AG09309 (cell line): ENCODE data around the gene PSMA5.
A peak's percentile ranks its signal among the peaks of the same experiment; 100 is the strongest.
"Not testable (repeated sequence)": the region's sequence is repeated elsewhere in the genome, so short reads cannot be mapped to it uniquely, and the experiment has no call there.

Source experiments
- DNase-seq: peaks from one replicate; pipeline ENCODE4 v3.0.0-alpha.2; 2010; ENCODE audit warnings: low read depth
- H3K4me3 ChIP-seq: 2 replicates; pipeline ENCODE4 v1.5.1; 2011; ENCODE audit warnings: mild to moderate bottlenecking, low read depth, low read length, moderate library complexity; ENCODE audit not compliant: control insufficient read depth
- TF ChIP-seq, protein P1 (sequence below): IDR thresholded peaks from 2 replicates; pipeline ENCODE4 v1.5.1; 2011; ENCODE audit warnings: mild to moderate bottlenecking, low read depth, low read length, inconsistent platforms; ENCODE audit not compliant: insufficient read depth, control insufficient read depth; ENCODE audit errors: missing control alignments

PSMA5 gene

DNA sequence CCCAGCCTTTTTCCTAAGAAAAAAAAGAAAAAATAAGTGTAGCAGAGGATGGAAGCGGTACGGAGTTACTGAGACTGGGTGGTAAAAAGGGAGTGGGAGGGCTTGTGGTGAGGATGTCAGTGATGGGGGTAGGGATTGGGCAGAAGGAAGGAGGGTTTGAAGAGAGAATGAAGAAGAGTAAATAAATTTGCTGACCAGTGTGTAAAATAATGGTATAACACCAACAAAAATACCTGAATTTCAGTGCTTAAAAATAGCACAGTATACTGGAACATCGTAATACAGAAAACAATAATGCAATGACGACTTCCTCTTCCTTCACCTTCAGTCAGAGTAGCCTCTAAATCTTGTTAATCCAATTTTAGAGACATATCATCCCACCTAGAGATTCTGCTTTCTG is 21.3 kb upstream of the PSMA5 start:
- no peak overlapping the region for H3K4me3 ChIP-seq
- TF ChIP-seq, protein P1, sequence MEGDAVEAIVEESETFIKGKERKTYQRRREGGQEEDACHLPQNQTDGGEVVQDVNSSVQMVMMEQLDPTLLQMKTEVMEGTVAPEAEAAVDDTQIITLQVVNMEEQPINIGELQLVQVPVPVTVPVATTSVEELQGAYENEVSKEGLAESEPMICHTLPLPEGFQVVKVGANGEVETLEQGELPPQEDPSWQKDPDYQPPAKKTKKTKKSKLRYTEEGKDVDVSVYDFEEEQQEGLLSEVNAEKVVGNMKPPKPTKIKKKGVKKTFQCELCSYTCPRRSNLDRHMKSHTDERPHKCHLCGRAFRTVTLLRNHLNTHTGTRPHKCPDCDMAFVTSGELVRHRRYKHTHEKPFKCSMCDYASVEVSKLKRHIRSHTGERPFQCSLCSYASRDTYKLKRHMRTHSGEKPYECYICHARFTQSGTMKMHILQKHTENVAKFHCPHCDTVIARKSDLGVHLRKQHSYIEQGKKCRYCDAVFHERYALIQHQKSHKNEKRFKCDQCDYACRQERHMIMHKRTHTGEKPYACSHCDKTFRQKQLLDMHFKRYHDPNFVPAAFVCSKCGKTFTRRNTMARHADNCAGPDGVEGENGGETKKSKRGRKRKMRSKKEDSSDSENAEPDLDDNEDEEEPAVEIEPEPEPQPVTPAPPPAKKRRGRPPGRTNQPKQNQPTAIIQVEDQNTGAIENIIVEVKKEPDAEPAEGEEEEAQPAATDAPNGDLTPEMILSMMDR = no peak
- DNase-seq = no peak

DNA sequence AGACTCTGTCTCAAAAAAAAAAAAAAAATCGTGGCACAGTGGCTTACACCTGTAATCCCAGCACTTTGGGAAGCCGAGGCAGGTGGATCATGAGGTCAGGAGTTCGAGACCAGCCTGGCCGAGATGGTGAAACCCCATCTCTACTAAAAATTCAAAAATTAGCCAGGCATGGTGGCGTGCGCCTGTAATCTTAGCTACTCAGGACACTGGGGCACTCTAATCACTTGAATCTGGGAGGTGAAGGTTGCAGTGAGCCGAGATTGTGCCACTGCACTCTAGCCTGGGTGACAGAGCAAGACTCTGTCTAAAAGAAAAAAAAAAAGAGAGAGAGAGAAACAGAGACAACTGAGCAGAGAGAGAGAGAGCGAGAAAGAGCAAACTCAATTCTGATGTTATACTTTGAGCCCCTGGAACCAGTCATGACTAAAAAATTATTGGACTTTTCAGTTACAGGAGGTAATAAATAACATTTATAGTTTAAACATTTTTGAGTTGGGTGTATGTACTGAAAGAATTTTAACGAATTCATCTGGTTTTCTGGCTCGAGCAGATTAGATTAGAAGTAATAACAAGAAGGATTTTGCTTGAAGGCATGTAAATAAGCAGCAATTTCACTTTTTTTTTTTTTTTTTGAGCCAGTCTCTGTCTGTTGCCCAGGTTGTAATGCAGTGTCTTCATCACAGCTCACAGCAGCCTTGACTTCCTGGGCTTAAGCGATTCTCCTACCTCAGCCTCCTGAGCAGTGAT is 19.9 kb upstream of the PSMA5 start:
- DNase-seq = peak; percentile 92
- H3K4me3 ChIP-seq = not testable (repeated sequence)

DNA sequence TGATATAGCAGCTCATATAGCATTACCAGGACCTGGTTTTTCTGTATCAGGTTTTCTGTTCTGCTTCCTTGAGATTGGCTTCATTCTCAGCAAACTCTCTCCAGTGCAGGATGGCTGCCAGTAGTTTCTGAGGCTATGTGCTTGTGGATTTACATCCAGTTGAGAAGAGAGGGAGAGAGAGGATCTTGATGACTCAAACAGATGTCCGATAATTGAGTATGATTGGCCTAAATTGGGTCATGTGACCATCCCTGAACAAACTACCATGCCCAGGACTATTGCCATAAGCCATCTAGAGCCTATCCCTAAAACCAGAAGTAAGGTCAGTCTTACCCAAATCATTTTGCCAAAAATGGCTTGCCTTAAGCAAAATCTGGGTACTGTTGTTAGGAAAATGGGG is 18.1 kb upstream of the PSMA5 start:
- TF ChIP-seq, protein P1 = no peak
- H3K4me3 ChIP-seq = no peak overlapping the region
- DNase-seq = no peak

DNA sequence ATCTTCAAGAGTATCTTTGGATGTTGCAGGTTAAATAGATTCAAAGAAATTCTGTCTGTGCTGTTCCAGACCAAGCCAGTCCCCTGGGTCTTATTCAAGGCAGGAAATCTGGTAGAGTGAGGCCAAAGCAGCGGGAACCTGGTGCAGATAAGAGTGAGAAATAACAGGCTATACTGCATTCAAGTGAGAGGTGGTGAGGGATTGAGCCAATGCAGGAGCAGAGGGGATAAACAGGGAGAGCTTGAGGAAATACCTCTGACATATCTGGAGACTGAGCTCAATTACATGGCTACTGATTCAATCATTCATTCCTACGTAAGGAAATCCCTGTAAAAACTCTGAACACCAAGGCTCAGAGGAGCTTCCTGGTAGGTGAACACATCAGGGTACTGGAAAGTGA is 17.2 kb upstream of the PSMA5 start:
- TF ChIP-seq, protein P1 = no peak
- no peak overlapping the region for H3K4me3 ChIP-seq
- DNase-seq = no peak

DNA sequence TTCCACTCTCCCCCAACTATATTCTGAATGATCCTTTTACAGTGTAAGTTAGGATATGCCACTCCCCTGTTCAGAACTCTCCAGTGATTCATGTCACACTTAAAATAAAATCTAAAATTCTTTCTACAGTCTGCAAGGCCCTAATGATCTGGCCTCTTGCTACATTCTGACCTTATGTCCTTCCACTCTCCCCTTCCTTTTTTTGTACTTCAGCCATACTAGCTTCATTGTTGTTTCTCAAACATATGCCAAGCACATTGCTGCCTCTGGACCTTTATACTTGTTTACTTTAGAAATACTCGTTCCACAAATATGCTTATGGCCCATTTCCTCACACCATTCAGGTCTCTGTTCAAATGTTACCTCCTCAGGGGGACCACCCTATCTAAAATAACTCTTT is 14.8 kb upstream of the PSMA5 start:
- peak; percentile 45 for DNase-seq
- H3K4me3 ChIP-seq = no peak overlapping the region
- TF ChIP-seq, protein P1 = no peak

DNA sequence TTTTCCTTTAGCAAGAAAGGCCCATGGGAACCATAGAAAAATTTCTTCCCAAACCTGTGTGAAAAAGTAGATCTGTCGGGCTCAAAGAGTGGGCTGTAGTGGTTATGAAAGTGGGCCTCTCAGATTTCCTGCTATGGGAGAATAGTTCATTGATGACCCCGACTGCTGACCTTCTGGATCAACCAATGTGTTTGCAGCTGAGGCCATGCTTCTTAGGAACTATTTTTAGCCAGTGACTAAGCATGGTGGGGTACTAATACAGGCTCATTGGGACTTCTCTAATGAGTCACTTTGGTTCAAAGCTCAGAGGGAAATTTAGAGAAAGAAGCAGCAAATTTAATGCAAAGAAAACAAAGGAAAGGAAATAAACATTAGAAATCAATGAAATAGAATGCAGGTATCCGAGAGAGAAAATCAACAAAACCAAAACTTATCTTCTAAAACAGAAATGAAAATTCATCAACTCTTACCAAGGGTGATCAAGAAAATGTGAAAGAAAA is 12.6 kb upstream of the PSMA5 start:
- DNase-seq = peak; percentile 88
- TF ChIP-seq, protein P1 = no peak
- no peak overlapping the region for H3K4me3 ChIP-seq

DNA sequence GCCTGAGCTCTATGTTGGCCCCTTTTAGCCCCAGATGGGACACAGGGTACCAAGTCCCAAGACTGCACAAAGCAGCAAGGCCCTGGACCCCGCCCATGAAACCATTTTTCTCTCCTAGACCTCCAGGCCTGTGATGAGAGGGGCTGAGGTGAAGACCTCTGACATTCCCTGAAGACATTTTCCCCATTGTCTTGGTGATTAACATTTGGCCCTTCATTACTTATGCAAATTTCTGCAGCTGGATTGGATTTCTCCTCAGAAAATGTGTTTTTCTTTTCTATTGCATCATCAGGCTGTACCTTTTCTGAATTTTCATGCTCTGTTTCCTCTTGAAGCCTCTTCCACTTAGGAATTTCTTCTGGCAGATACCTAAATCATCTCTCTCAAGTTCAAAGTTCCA is 8.2 kb upstream of the PSMA5 start:
- TF ChIP-seq, protein P1 = no peak
- no peak overlapping the region for H3K4me3 ChIP-seq
- no peak for DNase-seq
